Activated naive CD8-positive, alpha-beta T cell treated with anti-CD3 and anti-CD28 coated beads, Interleukin-2, amount 10 ng/mL, durations not matched to agents 7 days and 5 days (primary cell): ENCODE data around the gene ABCA12. TPM values are rescaled to one million over a fixed set of nuclear protein-coding genes. Genes with fewer than 3 reads are reported as not detected.

ENCODE experiments used
- ATAC-seq: fragments of 150-1000 bp; cut with Tn5 transposase; one replicate; pipeline ENCODE4 v1.10.0; 2021; ENCODE audit warnings: low read depth, moderate library complexity
- POLR2A ChIA-PET: fragments of 350-600 bp; sonication (Branson Sonifier 250); formaldehyde crosslinking; loops from one replicate; lab custom pipeline; 2021; ENCODE audit warnings: antibody characterized with exemption; lab: Charles Lee
- DNase-seq: peaks from one replicate; pipeline ENCODE4 v3.0.0; 2021
- H3K27ac Mint-ChIP-seq: one replicate; pipeline ENCODE4 v1.8.0; 2022; ENCODE audit warnings: mild to moderate bottlenecking, mixed read lengths
- H3K27me3 Mint-ChIP-seq: one replicate; pipeline ENCODE4 v1.8.0; 2022; ENCODE audit warnings: mild to moderate bottlenecking, moderate library complexity, mixed read lengths
- H3K36me3 Mint-ChIP-seq: one replicate; pipeline ENCODE4 v1.8.0; 2021; ENCODE audit warnings: mild to moderate bottlenecking, mixed read lengths
- H3K4me1 Mint-ChIP-seq: one replicate; pipeline ENCODE4 v1.8.0; 2021; ENCODE audit warnings: mixed read lengths
- H3K4me3 Mint-ChIP-seq: one replicate; pipeline ENCODE4 v1.8.0; 2022; ENCODE audit warnings: mild to moderate bottlenecking, moderate library complexity, mixed read lengths
- H3K9me3 Mint-ChIP-seq: one replicate; pipeline ENCODE4 v1.8.0; 2021; ENCODE audit warnings: mixed read lengths
- total RNA-seq, 2 experiments: library from RNA; stranded (reverse); gene quantifications; one replicate each; pipeline ENCODE4 v1.2.3, GENCODE V29; 2021

Gene ABCA12
- total RNA-seq, 2 experiments from 2014 or later = not detected

DNA sequence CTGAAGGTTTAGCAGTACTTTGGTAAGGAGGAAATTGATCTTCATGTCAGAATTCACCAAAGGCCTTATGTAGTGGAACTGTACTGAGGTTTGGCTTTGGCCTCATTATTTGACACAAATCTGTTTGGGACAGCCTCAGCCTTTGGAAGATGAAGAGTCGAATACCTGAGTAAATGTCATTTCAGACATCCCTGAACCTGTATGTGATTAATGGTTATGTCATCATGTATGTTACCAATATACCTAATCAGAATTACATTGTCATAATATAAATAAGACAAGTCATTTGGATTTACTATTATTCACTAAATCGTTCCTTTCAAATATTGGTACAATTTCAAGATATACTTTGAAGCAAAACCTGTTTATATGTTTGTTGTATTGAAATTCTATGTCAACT lies 10.6 kb upstream of the ABCA12 start:
- no peak for ATAC-seq
- no peak for DNase-seq
- POLR2A ChIA-PET = no interaction called here
- Mint-ChIP-seq H3K27ac (no peak overlapping the region), H3K9me3 (no peaks in the 10 kb centered on the region), H3K4me1 (no peaks in the 10 kb centered on the region), H3K27me3 (peaks cover 1% of the 10 kb centered on the region), H3K4me3 (no peak overlapping the region), H3K36me3 (no peaks in the 10 kb centered on the region)

DNA sequence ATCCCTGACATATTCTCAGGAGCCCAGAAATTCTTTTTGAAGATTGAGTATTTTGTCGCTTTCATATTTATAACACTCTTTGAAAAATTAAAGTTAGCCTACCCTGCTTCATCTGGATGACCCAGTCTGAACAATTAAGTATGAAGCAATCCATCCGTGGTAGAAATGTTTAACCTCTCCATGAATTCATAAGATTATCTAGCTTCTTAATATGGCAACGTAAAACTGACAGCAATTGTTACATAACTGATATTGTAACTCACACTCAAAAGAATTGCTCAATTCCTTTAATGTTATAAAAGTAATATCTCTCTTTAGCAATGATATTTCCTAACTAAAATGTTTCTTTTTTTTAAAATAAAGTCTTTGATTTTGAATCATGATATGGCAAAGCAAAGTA lies 7.2 kb upstream of the ABCA12 start:
- POLR2A ChIA-PET = no interaction called here
- Mint-ChIP-seq H3K36me3 (no peaks in the 10 kb centered on the region), H3K27me3 (no peaks in the 10 kb centered on the region), H3K27ac (no peak overlapping the region), H3K4me3 (no peak overlapping the region), H3K4me1 (no peaks in the 10 kb centered on the region), H3K9me3 (no peaks in the 10 kb centered on the region)
- DNase-seq (no peak), ATAC-seq (no peak)

GRCh38 chr2:215144106-215144875 lies 5.9 kb upstream of the ABCA12 start:
- Mint-ChIP-seq H3K27ac (no peak overlapping the region), H3K4me1 (no peaks in the 10 kb centered on the region), H3K36me3 (no peaks in the 10 kb centered on the region), H3K9me3 (no peaks in the 10 kb centered on the region), H3K4me3 (no peak overlapping the region), H3K27me3 (no peaks in the 10 kb centered on the region)
- DNase-seq = no peak
- POLR2A ChIA-PET = no interaction called here
- no peak for ATAC-seq

DNA sequence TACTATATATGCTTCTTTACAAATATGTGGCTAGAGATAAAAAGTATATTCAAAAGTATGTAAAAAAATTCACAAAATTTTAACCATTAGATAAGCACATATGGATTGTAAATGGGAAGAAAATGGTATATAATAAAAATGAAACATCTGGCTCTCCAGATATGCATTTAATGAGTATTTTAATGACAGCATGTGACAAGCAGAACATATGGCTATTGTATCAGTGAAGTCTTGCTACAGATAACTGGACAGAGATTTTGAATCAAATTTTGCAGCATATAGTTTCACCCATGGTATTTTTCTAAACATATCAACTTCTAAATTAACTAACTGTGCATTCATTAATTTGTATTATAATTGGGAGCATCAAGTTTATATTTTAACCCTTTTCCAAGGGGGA lies 5.0 kb upstream of the ABCA12 start:
- POLR2A ChIA-PET = no interaction called here
- Mint-ChIP-seq H3K4me3 (no peak overlapping the region), H3K27me3 (no peaks in the 10 kb centered on the region), H3K36me3 (no peaks in the 10 kb centered on the region), H3K4me1 (no peaks in the 10 kb centered on the region), H3K9me3 (no peaks in the 10 kb centered on the region), H3K27ac (no peak overlapping the region)
- ATAC-seq = no peak
- no peak for DNase-seq

DNA sequence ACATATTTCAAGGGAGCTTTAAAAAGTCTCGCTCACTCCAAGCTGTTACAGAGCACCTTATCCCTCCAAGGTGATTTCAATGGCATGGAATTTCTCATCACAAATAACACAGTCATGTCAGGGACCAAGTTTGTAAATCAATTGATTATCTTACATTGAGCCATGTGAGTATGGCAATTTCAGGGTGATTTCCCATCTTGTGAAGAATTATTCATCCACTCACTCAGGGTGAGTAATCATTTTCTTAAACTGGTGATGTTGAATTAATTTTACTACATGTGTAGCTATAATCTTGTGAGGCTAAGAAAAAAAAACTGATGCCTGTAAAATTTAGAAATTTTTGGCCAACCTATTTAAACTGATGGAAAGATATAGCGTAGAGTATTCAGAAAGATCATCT lies 3.3 kb upstream of the ABCA12 start:
- POLR2A ChIA-PET = interaction anchor here (0.7 kb wide), 1 partner anchor 58 kb away, joined by 4 read pairs; no protein-coding TSS in a partner anchor
- no peak for ATAC-seq
- Mint-ChIP-seq H3K4me1 (no peaks in the 10 kb centered on the region), H3K36me3 (no peaks in the 10 kb centered on the region), H3K9me3 (no peaks in the 10 kb centered on the region), H3K27me3 (peaks cover 4% of the 10 kb centered on the region), H3K4me3 (no peak overlapping the region), H3K27ac (no peak overlapping the region)
- DNase-seq = no peak

GRCh38 chr2:215140166-215140707 lies 1.8 kb upstream of the ABCA12 start:
- POLR2A ChIA-PET = no interaction called here
- no peak for DNase-seq
- Mint-ChIP-seq H3K27ac (no peak overlapping the region), H3K9me3 (no peaks in the 10 kb centered on the region), H3K4me1 (no peaks in the 10 kb centered on the region), H3K36me3 (no peaks in the 10 kb centered on the region), H3K4me3 (no peak overlapping the region), H3K27me3 (peaks cover 8% of the 10 kb centered on the region)
- ATAC-seq = no peak

- Mint-ChIP-seq H3K4me3 (no peak overlapping the region), H3K9me3 (no peaks in the 10 kb centered on the region), H3K4me1 (no peaks in the 10 kb centered on the region), H3K27ac (no peak overlapping the region), H3K36me3 (no peaks in the 10 kb centered on the region), H3K27me3 (peaks cover 8% of the 10 kb centered on the region)
- POLR2A ChIA-PET = no interaction called here
- ATAC-seq = no peak
- DNase-seq = no peak
Observed at GRCh38 chr2:215137741-215138340, 585 bp downstream of the ABCA12 start.

DNA sequence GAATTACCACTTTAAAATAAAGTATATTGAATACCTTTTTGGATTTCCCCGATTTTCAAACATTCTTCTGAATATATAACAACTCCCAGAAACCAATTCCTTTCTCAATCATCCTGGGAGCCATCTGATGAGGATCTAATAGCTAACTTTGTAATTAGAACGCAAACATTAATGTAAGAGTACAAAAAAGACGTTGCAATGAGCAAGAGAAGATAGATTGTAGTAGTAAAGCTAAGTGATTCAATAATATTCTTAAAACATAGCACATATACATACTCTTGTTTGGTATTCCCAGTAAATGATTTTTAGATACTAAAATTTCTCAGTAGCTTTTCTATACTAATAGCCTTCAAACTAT lies 1.1 kb downstream of the ABCA12 start:
- Mint-ChIP-seq H3K4me3 (no peak overlapping the region), H3K36me3 (no peaks in the 10 kb centered on the region), H3K9me3 (no peaks in the 10 kb centered on the region), H3K27me3 (peaks cover 8% of the 10 kb centered on the region), H3K27ac (no peak overlapping the region), H3K4me1 (no peaks in the 10 kb centered on the region)
- DNase-seq (no peak), ATAC-seq (no peak)
- POLR2A ChIA-PET = no interaction called here

DNA sequence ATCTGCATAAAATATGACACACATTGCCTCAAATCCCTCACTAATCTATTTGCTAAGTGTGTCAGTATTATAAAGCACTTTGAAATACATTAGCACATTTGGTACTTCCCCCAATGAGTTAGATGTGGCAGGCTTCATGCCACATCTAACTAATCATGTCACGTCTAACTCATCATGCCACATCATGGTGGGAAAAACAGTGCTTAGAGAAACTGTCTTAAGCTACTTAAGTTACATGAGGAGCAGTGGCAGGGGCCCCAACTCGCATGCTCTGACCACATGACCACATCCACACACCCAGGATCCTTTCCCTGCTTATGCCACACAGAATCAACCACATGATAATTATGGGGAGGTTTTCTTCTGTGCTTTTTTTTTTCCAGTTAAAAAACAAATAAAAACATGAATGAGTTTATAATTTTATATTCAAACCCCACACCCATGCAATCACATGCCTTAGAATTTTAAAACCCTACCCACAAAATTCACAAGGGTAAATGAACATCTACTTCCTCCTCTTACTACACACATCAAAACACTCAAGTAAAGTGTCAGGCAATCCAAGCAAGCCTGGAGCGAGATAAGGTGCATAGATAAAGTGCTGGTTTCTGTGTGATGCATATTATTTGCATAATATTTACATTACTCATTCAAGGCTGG lies 1.6 kb downstream of the ABCA12 start:
- H3K36me3 Mint-ChIP-seq = no peaks in the 10 kb centered on the region
- no peak for ATAC-seq
- no peak overlapping the region for H3K27ac Mint-ChIP-seq
- no peaks in the 10 kb centered on the region for H3K4me1 Mint-ChIP-seq
- DNase-seq = no peak
- no peak overlapping the region for H3K4me3 Mint-ChIP-seq
- no peaks in the 10 kb centered on the region for H3K9me3 Mint-ChIP-seq
- peaks cover 8% of the 10 kb centered on the region for H3K27me3 Mint-ChIP-seq
- POLR2A ChIA-PET = no interaction called here

DNA sequence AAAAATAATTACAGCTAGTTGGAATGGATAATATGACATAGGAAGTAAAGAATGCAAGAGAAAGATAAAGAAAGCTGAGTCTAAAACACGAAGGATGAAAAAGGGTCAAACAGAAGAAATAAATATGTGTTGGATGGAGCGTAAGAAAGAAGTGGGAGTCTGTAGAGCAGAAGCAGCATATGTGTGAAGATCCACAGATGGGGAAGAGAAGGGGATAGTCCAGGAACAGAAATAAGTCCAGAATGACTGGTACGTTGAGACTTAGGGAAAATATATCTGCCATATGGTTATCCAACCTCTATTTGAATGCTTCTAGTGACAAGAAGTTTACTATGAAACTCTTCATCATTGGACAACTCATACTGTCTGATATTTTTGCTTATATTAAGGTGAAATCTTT lies 18.0 kb downstream of the ABCA12 start:
- Mint-ChIP-seq H3K27ac (no peak overlapping the region), H3K36me3 (no peaks in the 10 kb centered on the region), H3K4me1 (no peaks in the 10 kb centered on the region), H3K9me3 (peaks cover 5% of the 10 kb centered on the region), H3K27me3 (no peaks in the 10 kb centered on the region), H3K4me3 (no peak overlapping the region)
- POLR2A ChIA-PET = no interaction called here
- DNase-seq = no peak
- no peak for ATAC-seq

- DNase-seq = no peak
- POLR2A ChIA-PET = no interaction called here
- peaks cover 5% of the 10 kb centered on the region for H3K9me3 Mint-ChIP-seq
- no peak for ATAC-seq
- no peaks in the 10 kb centered on the region for H3K4me1 Mint-ChIP-seq
- H3K36me3 Mint-ChIP-seq = no peaks in the 10 kb centered on the region
- no peaks in the 10 kb centered on the region for H3K27me3 Mint-ChIP-seq
- no peak overlapping the region for H3K27ac Mint-ChIP-seq
- no peak overlapping the region for H3K4me3 Mint-ChIP-seq
Observed at GRCh38 chr2:215119847-215120246, 18.6 kb downstream of the ABCA12 start.

DNA sequence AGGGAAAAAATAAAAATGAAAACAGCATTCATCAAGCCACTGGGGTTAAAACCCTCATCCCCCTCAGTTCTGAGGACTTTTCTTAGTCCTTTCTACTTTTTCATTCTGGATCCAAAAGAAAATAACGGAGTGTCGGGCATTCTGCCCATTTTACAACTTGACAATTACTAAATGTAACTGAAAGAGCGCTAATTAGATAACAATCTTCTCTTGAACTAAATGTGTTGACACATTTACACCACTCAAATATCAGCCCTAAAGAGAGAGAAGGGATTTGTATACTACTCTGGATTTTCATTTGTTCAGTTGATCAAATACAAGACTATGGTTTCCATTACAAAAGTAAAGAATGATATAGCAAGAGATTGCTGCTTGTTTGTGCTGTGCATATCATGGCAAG lies 27.5 kb downstream of the ABCA12 start:
- no peak overlapping the region for H3K4me3 Mint-ChIP-seq
- H3K27ac Mint-ChIP-seq = no peak overlapping the region

DNA sequence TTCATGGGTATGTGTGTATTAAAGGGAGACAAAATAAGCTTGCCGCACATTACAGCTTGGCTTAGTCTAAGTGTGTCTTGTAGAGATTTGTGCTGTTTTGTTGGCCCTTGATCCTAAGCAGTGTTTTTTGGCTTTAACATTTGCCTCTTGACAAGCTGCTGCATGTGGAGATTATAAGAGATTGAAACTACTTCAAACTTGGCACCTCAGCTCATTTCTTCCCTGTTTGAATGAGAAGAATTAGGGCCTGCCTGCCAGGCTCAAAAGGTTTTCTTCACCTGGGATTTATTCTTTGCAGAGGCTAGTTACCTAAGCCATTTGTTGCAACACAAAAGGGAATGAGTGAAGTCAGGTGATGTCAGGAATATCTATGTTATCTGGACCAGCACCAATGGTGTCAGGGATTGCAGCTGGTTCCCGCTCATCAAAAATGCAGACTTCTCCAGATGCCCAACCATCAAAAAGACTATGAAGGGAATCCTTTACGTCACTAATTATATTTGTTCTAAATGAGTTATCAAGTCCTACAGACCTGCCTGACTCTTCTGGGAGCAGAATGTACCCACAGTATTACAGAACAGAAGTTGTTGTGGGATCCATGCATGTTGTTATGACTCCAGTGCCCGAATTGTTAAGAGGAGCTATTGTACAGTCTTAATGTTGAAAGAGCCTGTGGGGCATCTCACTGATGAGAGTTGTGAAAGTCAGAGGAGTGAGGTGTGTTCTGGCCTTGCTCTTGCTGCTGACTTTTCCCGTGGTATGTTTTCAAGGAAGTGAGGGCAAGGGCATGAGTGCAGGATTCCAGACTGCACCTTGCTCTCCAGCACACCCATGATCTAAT lies 31.0 kb downstream of the ABCA12 start:
- POLR2A ChIA-PET = no interaction called here
- Mint-ChIP-seq H3K4me1 (no peaks in the 10 kb centered on the region), H3K27me3 (peaks cover 3% of the 10 kb centered on the region), H3K27ac (no peak overlapping the region), H3K4me3 (no peak overlapping the region), H3K36me3 (no peaks in the 10 kb centered on the region), H3K9me3 (no peaks in the 10 kb centered on the region)
- ATAC-seq (no peak), DNase-seq (no peak)

More for the DNA sequence above, 27.5 kb downstream of the ABCA12 start:
- Mint-ChIP-seq H3K4me1 (no peaks in the 10 kb centered on the region), H3K36me3 (no peaks in the 10 kb centered on the region), H3K9me3 (no peaks in the 10 kb centered on the region), H3K27me3 (peaks cover 3% of the 10 kb centered on the region)
- ATAC-seq = no peak
- POLR2A ChIA-PET = no interaction called here
- no peak for DNase-seq
